Mucosa of stomach (tissue), 1 donor: Measurements from ENCODE around the gene NDUFS2.
A peak's percentile ranks its signal among the peaks of the same experiment; 100 is the strongest.

Experiments used
- H3K27me3 ChIP-seq: one replicate; pipeline ENCODE4 v1.7.0; 2013; ENCODE audit warnings: mild to moderate bottlenecking, low read length; ENCODE audit not compliant: control insufficient read depth, insufficient read depth
- H3K36me3 ChIP-seq: one replicate; pipeline ENCODE4 v1.7.0; 2013; ENCODE audit warnings: low read length; ENCODE audit not compliant: control insufficient read depth, insufficient read depth
- H3K4me1 ChIP-seq: one replicate; pipeline ENCODE4 v1.7.0; 2013; ENCODE audit warnings: mild to moderate bottlenecking, low read length; ENCODE audit not compliant: control insufficient read depth, insufficient read depth
- H3K4me3 ChIP-seq: one replicate; pipeline ENCODE4 v1.7.0; 2013; ENCODE audit warnings: low read length
- H3K9ac ChIP-seq: one replicate; pipeline ENCODE4 v1.7.0; 2013; ENCODE audit warnings: mild to moderate bottlenecking, low read length, moderate library complexity
- H3K9me3 ChIP-seq: one replicate; pipeline ENCODE4 v1.7.0; 2013; ENCODE audit warnings: mild to moderate bottlenecking, low read length, moderate library complexity; ENCODE audit not compliant: control insufficient read depth
- donor health status: Pancreatic carcinoma.

The NDUFS2 gene

DNA sequence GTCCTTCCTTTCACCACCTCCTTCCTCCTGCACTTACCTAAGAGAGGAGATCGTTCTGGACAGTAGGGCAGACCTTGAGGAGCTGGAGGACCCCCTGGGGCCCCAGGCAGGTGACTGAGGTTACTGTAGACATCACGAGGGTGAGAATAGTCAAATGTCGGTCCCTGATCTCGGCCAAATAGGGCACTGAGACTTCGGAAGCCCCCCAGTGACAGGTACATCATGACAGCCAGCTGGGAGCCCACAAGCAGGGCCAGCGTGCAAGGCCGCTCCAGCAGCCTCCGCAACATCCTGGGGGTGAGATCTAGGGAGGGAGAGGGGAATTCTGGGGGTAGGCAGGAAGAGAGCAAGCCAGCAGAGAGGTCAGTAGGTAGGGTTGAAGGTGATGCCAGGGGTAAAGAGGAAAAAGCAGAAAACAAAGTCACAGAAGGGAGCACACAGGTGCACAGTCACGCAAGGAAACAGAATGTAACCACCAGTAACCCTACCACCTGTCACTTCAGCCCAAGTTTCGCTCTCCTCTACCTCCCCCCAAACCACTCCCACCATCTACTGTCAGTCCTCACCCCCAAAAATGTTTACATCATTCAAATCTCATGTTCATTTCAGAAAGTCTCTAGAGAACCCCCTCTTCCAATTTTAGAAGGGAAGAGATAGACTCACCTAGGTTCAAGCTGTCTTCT lies 26.3 kb upstream of the NDUFS2 start:
- H3K36me3 ChIP-seq: peaks cover 4% of the 10 kb centered on the region
- H3K27me3 ChIP-seq: no peaks in the 10 kb centered on the region
- no peak overlapping the region for H3K4me3 ChIP-seq
- peaks cover 12% of the 10 kb centered on the region for H3K4me1 ChIP-seq
- H3K9ac ChIP-seq: peak overlapping the region; percentile 85
- no peaks in the 10 kb centered on the region for H3K9me3 ChIP-seq

DNA sequence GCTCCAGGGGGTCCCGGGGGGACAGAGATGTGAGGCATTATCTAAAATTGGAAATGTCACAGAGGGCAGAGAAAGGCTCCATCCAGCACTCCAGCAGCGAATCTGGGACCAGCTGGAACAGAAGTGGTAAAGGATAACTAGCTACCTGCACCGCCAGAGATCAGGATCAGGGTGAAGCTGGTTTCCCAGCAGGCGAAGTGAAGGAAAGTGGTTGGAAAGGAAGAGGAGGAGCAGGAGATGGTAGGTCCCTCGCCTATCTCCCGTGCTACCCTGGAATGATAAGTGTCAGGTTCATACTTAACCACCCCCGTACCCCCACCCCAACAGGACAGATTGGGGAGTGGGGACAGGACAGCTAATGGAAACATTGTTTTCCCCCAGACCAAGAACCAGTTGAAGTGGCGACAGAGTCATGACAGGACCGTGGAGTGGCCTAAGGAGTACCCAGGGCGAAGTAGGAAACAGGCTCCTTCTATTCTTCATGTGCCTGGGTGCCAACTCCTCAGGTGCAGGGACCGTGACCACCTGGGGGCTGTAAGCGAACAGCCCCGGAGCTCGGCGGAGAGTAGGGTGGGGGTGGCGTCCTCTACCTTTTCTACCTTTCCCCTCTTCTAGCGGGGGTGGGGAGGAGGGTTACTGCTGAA lies 25.6 kb upstream of the NDUFS2 start:
- Histone ChIP-seq H3K9me3 (no peaks in the 10 kb centered on the region), H3K4me1 (peaks cover 12% of the 10 kb centered on the region)

DNA sequence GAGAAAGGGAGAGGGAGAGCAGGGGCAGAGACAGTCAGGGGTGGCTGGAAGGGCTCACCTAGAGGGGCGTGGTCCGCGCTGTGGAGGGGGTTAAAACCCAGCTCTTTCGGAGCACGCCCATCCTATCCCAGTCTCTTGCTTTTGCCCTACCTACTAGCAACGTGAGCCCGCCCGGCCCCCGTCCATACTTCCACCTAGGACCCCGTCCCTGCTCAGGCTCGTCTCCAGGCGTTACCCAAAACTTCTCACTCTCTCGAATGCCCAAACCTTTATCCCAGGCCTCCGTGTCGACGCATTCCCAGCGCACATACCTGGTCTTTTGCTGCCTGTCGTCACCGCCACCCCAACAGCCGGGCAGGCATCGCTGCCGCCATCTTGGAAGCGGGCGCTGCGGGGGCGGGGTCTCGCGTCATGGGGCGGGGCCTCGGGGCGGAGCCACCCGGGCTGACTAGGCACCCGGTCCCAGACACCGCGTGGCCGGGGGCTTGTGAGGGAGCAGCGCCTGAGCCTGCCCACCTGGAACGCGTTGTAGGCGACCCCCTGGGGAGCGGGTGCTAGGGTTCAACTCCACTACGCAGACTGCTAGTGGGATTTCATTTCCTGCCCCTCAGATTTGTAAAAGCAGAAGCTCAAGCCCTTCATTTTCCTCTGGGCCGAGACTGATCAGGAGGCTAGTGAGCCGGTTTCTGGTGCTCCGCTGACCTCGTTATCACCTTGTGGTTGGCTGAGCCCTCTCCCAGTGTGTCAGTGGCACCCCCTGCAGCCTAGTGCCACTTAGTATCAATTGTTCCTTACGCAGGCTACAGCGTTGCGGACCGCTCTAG lies 24.8 kb upstream of the NDUFS2 start, which contains the start of gene B4GALT3:
Gene B4GALT3, minus strand, starts transcription at position 396 of the 824 bp plus-strand sequence. CDS start 1,447 bp downstream, outside the sequence.
- Histone ChIP-seq H3K36me3 (peaks cover 4% of the 10 kb centered on the region), H3K27me3 (no peaks in the 10 kb centered on the region), H3K4me3 (peak within 1 kb of the TSS; percentile 72), H3K9me3 (no peaks in the 10 kb centered on the region), H3K4me1 (peaks cover 12% of the 10 kb centered on the region), H3K9ac (peak within 1 kb of the TSS; percentile 85)

More for the DNA sequence above, 25.6 kb upstream of the NDUFS2 start:
- peak overlapping the region; percentile 72 for H3K4me3 ChIP-seq
- H3K9ac ChIP-seq: peak overlapping the region; percentile 85
- H3K36me3 ChIP-seq: peaks cover 4% of the 10 kb centered on the region
- H3K27me3 ChIP-seq: no peaks in the 10 kb centered on the region

DNA sequence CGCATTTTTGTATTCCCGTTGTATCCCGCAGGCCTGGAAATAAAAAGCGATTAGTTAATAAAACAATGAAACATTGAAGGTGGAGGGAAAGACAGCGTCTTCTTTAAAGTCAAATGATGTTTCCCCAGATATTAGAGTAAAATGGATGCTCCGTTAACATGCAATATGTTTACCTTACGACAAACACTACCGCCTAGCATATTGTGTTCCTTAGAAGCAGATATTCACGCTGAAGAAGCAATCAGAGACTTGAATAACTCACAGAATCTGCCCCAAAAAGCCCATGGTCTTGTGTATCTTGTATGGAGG lies 24.3 kb upstream of the NDUFS2 start:
- no peaks in the 10 kb centered on the region for H3K9me3 ChIP-seq
- H3K36me3 ChIP-seq: peaks cover 4% of the 10 kb centered on the region
- no peaks in the 10 kb centered on the region for H3K27me3 ChIP-seq
- H3K4me3 ChIP-seq: peak overlapping the region; percentile 72
- peaks cover 12% of the 10 kb centered on the region for H3K4me1 ChIP-seq
- H3K9ac ChIP-seq: peak overlapping the region; percentile 85

DNA sequence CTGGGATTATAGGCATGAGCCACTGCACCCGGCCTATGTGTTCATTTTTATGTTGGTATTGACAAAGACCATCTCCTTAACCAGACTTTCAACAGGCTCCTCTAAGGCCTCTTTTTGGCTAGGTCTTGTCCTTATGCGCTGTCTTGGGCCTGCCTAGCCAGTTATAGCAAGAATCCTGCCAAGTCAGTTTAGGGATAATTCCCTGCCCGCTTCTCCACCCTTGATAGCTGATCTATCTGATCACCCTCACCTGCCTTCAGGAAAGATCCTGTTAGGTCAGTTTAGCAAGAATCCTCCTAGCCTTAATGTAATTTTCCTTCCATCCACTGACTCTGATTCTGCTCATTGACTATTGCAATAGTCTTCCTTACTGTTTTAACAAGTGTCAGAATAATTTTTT lies 22.5 kb upstream of the NDUFS2 start:
- H3K4me3 ChIP-seq: no peak overlapping the region
- H3K9ac ChIP-seq: no peak overlapping the region
- H3K9me3 ChIP-seq: no peaks in the 10 kb centered on the region

DNA sequence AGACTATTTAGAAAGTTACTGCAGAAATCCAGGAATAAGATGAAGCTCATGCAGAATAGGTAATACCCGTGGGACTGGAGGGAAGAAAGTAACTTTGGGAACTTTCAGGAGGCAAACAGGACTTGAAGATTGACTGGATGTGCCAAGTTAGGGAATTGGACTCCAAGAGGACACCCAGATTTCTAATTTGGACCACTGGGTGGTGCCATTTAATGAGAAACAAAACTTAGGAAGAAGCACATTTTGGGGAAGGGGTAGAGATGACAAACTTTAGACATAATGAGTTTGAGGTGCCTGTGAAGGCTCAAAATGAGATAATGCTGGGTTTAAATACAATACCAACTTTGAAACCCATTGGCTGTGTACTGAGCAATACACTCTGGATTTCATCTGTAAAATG lies 21.5 kb upstream of the NDUFS2 start:
- Histone ChIP-seq H3K4me1 (peaks cover 14% of the 10 kb centered on the region), H3K27me3 (no peaks in the 10 kb centered on the region), H3K4me3 (no peak overlapping the region), H3K9me3 (no peaks in the 10 kb centered on the region), H3K36me3 (no peaks in the 10 kb centered on the region), H3K9ac (no peak overlapping the region)

More for the DNA sequence above, 22.5 kb upstream of the NDUFS2 start:
- H3K4me1 ChIP-seq: peaks cover 12% of the 10 kb centered on the region
- no peaks in the 10 kb centered on the region for H3K27me3 ChIP-seq
- H3K36me3 ChIP-seq: no peaks in the 10 kb centered on the region

DNA sequence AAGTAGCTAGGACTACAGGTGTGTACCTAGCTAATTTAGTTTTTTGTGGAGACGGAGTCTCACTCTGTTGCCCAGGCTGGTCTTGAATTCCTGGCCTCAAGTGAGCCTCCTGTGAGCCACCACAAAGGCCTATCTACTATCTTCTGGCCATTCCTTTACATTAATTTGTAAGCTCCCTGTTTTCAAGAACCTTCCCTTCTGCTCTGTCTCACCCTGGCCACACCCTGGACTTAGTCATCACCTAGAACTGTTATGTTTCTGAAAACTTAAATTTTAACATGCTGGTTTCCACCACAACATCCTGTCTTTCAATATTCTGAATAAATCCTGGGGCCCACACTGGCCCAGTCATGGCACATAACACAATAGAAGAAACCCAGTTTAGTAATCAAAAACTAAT lies 20.0 kb upstream of the NDUFS2 start:
- Histone ChIP-seq H3K4me1 (peaks cover 8% of the 10 kb centered on the region), H3K27me3 (no peaks in the 10 kb centered on the region), H3K4me3 (no peak overlapping the region), H3K9ac (no peak overlapping the region), H3K9me3 (no peaks in the 10 kb centered on the region), H3K36me3 (no peaks in the 10 kb centered on the region)

DNA sequence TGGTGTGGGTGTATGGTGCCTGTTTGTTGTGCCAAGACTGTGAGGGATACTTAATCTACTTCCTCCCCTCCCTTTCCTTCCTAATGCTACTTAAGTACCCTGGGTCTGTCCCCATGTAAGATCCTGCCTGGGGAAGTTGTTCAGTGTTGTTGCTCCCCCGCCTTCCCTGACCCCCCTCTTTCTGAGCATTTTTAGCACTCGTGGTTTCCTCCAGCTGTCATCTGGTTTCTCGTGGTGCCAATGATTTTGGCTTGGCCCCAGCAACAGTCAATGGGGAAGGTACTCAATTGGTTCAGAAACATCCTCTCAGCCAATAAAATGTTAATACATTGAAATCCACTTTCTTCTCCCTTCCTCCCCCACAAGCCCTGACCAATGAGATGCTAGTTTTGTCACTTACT lies 16.9 kb upstream of the NDUFS2 start:
- H3K9me3 ChIP-seq: no peaks in the 10 kb centered on the region
- H3K9ac ChIP-seq: no peak overlapping the region
- H3K4me3 ChIP-seq: no peak overlapping the region

DNA sequence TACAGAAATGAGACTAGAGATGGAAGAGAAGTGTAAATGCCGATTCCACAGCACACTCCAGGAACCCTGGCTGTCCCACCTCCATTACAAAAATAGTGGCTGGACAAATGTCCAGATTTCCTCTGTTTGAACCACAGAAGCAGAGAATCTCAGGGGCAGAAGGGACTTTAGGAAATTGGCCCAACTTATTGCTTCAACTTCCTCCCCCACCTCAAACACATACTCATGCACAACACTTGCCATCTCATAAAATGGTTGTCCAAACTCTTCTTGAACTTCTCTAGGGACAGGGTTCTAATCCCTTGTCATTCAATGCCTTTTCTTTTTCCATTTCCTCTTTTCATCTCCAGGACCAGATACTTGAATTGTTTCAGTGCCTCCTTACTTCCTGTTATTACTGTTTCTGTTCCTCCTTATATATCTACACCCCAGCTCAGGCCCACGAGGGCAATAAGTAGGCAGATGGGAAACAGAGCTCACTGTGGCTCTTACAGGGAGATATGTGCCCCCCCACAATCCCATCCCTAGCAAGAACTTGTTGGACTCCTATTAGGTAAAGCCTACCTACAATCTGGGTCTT lies 16.3 kb upstream of the NDUFS2 start:
- Histone ChIP-seq H3K36me3 (no peaks in the 10 kb centered on the region), H3K4me3 (no peak overlapping the region), H3K9me3 (no peaks in the 10 kb centered on the region), H3K27me3 (peaks cover 3% of the 10 kb centered on the region), H3K9ac (no peak overlapping the region), H3K4me1 (peaks cover 3% of the 10 kb centered on the region)

More for the DNA sequence above, 16.9 kb upstream of the NDUFS2 start:
- Histone ChIP-seq H3K36me3 (no peaks in the 10 kb centered on the region), H3K27me3 (no peaks in the 10 kb centered on the region), H3K4me1 (peaks cover 3% of the 10 kb centered on the region)

DNA sequence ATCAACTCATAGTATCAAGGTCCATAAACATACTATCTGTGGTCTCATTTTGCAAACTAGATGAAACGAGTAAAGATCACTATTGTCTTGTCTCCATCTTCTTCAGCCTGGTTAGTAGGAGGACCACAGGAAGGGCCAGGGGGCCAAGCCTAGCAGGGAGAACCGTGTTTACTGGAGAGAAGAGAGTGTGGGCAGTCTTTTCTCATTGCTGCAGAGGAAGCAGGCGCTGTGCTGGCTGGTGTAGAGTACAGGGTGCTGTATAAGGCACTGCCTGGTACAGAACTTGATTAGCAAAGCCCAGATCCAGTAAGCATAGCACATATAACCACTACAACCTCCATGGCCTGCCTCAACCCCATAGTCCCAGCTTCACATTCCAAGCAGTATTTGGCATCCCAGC lies 14.9 kb upstream of the NDUFS2 start:
- peaks cover 3% of the 10 kb centered on the region for H3K4me1 ChIP-seq

DNA sequence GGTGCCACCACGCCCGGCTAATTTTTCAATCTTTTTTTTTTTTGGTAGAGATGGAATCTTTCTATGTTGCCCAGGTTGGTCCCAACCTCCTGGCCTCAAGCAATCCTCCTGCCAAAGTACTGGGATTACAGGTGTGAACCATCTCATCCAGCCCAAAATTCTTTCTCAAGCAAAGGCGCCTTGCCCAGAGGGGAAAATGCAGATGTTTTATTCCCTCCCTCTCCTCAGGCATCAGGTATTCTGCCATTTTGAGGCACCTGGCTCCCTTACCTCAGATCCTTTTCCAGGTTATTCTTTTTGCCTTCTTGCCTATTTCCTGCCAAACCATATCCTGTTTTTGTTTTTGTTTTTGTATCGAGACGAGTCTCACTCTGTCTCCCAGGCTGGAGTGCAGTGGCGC lies 13.8 kb upstream of the NDUFS2 start:
- H3K4me3 ChIP-seq: no peak overlapping the region
- H3K36me3 ChIP-seq: no peaks in the 10 kb centered on the region
- no peak overlapping the region for H3K9ac ChIP-seq
- peaks cover 10% of the 10 kb centered on the region for H3K27me3 ChIP-seq
- H3K9me3 ChIP-seq: no peaks in the 10 kb centered on the region
- peaks cover 3% of the 10 kb centered on the region for H3K4me1 ChIP-seq

More for the DNA sequence above, 14.9 kb upstream of the NDUFS2 start:
- no peak overlapping the region for H3K4me3 ChIP-seq
- peaks cover 10% of the 10 kb centered on the region for H3K27me3 ChIP-seq
- H3K9ac ChIP-seq: no peak overlapping the region
- H3K36me3 ChIP-seq: no peaks in the 10 kb centered on the region
- H3K9me3 ChIP-seq: no peaks in the 10 kb centered on the region

DNA sequence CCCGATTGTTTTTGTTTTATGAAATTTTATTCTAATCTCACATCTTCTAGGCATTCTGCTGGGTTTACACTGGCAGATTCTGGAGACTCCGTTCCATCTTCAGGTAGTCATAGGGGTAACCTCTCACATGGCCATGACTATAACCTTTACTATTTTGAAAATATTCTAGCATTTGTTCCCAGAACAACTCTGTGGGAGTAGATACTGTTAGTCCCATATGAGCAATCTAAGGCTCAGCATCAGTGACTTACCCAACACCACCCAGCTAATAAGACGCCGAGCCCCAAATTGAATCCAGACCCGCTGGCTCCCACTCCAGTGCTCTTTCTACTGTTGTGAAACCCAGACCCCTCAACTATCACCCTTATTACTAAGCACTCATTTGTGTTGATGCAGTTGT lies 13.1 kb upstream of the NDUFS2 start:
- no peak overlapping the region for H3K4me3 ChIP-seq
- H3K4me1 ChIP-seq: peaks cover 3% of the 10 kb centered on the region
- H3K9me3 ChIP-seq: no peaks in the 10 kb centered on the region
- H3K9ac ChIP-seq: no peak overlapping the region
- H3K36me3 ChIP-seq: no peaks in the 10 kb centered on the region
- H3K27me3 ChIP-seq: peaks cover 10% of the 10 kb centered on the region
